ENCODE measurements around the gene CNR2. TPM values are rescaled to one million over a fixed set of nuclear protein-coding genes. Genes with fewer than 3 reads are reported as not detected.
A peak's percentile ranks its signal among the peaks of the same experiment; 100 is the strongest.

Gene CNR2
- total and polyA plus RNA-seq, 2 donors from 2014 or later: 0.57 TPM; not detected in 1

GRCh38 chr1:23869051-23869450, 44.1 kb downstream of the CNR2 start:
- H3K9ac ChIP-seq (ENCODE audit: low read length in 3 of 3): peak overlapping the region in 1 of 3 donors; percentile 72
- FAIRE-seq: no peak
- H3K9me3 ChIP-seq (ENCODE audit: control insufficient read depth in 2 of 3, insufficient read depth in 1 of 3, low read length in 3 of 3): no peaks in the 10 kb centered on the region
- H3K36me3 ChIP-seq (ENCODE audit: control insufficient read depth in 2 of 3, insufficient read depth in 3 of 3, low read length in 3 of 3): peaks cover 0 to 7% (median 0%) of the 10 kb centered on the region in 3 donors
- no peaks in the 10 kb centered on the region for H3K27me3 ChIP-seq (ENCODE audit: control insufficient read depth, insufficient read depth, low read length)
- H3K27ac ChIP-seq (ENCODE audit: low read depth in 2 of 2, low read length in 2 of 2): peak overlapping the region in 1 of 2 donors; percentile 66
- peaks cover 0 to 16% (median 9%) of the 10 kb centered on the region in 3 donors for H3K4me1 ChIP-seq (ENCODE audit: control insufficient read depth in 2 of 3, insufficient read depth in 2 of 3, low read depth in 1 of 3, low read length in 3 of 3)
- intact Hi-C loops (cut with DNase I): no loop called here
- TF ChIP-seq, protein P1, sequence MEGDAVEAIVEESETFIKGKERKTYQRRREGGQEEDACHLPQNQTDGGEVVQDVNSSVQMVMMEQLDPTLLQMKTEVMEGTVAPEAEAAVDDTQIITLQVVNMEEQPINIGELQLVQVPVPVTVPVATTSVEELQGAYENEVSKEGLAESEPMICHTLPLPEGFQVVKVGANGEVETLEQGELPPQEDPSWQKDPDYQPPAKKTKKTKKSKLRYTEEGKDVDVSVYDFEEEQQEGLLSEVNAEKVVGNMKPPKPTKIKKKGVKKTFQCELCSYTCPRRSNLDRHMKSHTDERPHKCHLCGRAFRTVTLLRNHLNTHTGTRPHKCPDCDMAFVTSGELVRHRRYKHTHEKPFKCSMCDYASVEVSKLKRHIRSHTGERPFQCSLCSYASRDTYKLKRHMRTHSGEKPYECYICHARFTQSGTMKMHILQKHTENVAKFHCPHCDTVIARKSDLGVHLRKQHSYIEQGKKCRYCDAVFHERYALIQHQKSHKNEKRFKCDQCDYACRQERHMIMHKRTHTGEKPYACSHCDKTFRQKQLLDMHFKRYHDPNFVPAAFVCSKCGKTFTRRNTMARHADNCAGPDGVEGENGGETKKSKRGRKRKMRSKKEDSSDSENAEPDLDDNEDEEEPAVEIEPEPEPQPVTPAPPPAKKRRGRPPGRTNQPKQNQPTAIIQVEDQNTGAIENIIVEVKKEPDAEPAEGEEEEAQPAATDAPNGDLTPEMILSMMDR (IDR thresholded peaks at IDR 0.05; ENCODE audit: borderline replicate concordance, extremely low read depth, insufficient read depth): no peak
- H3K4me3 ChIP-seq (ENCODE audit: low read length in 3 of 3): peak overlapping the region in 2 of 3 donors; percentile 43 to 86
- no peak for DNase-seq

GRCh38 chr1:23868557-23869016, 44.6 kb downstream of the CNR2 start:
- intact Hi-C loops (cut with DNase I): no loop called here

DNA sequence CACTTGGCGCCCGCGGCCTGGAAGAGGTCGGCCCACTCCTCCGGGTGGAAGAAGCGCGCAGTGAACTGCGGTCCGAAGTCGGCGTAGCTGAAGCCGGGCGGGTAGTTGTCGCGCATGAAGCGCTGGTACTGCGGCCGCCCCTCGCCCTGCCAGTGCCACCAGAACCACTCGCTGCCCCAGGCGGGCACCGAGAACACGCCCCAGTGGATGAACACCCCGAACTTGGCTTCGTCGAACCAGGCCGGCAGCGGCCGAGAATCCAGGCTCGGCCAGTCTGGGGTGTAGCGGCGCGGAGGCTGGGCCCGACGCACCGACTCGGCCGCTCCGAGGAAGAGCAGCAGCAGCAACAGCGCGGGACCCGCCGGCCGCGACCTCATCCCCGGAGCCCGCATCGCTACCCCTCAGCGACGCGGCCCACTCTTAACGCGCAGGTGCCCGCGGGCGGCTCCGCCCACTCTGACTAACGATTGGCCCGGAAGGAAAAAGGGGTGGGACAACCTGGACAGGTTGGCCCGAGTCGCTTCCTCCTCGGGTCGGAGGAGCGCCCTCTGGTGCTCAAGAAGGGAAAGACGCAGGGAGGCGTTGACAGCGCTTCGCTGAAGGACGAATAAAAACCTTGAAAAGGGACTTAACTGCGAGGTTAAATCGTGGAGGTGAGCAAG, 45.1 kb downstream of the CNR2 start, which contains the start of gene FUCA1:
FUCA1 (minus strand) TSS at position 396 of the 662 bp plus-strand sequence; CDS start at position 392, 4 bp downstream.
- Histone ChIP-seq H3K27ac (ENCODE audit: low read depth in 2 of 2, low read length in 2 of 2) (peak within 1 kb of the TSS; percentile 66 to 69), H3K9me3 (ENCODE audit: control insufficient read depth in 2 of 3, insufficient read depth in 1 of 3, low read length in 3 of 3) (no peaks in the 10 kb centered on the region), H3K36me3 (ENCODE audit: control insufficient read depth in 2 of 3, insufficient read depth in 3 of 3, low read length in 3 of 3) (peaks cover 0 to 8% (median under 1%) of the 10 kb centered on the region in 3 donors), H3K4me3 (ENCODE audit: low read length in 3 of 3) (peak within 1 kb of the TSS; percentile 53 to 86 (median 84)), H3K9ac (ENCODE audit: low read length in 3 of 3) (peak within 1 kb of the TSS; percentile 41 to 80 (median 72)), H3K27me3 (ENCODE audit: control insufficient read depth, insufficient read depth, low read length) (no peaks in the 10 kb centered on the region), H3K4me1 (ENCODE audit: control insufficient read depth in 2 of 3, insufficient read depth in 2 of 3, low read depth in 1 of 3, low read length in 3 of 3) (peaks cover 0 to 16% (median 9%) of the 10 kb centered on the region in 3 donors)
- FAIRE-seq: peak; percentile 89
- peak; percentile 96 to 98 (median 97) for DNase-seq
- intact Hi-C loops (cut with DNase I): no loop called here
- TF ChIP-seq, protein P1 (IDR thresholded peaks at IDR 0.05; ENCODE audit: borderline replicate concordance, extremely low read depth, insufficient read depth): peak; percentile 89

More at GRCh38 chr1:23868557-23869016, 44.6 kb downstream of the CNR2 start:
- no peak for FAIRE-seq
- Histone ChIP-seq H3K27ac (ENCODE audit: low read depth in 2 of 2, low read length in 2 of 2) (peak overlapping the region; percentile 66 to 69), H3K9ac (ENCODE audit: low read length in 3 of 3) (peak overlapping the region; percentile 41 to 75 (median 72)), H3K27me3 (ENCODE audit: control insufficient read depth, insufficient read depth, low read length) (no peaks in the 10 kb centered on the region), H3K36me3 (ENCODE audit: control insufficient read depth in 2 of 3, insufficient read depth in 3 of 3, low read length in 3 of 3) (peaks cover 0 to 7% (median 0%) of the 10 kb centered on the region in 3 donors), H3K4me1 (ENCODE audit: control insufficient read depth in 2 of 3, insufficient read depth in 2 of 3, low read depth in 1 of 3, low read length in 3 of 3) (peaks cover 0 to 16% (median 9%) of the 10 kb centered on the region in 3 donors), H3K9me3 (ENCODE audit: control insufficient read depth in 2 of 3, insufficient read depth in 1 of 3, low read length in 3 of 3) (no peaks in the 10 kb centered on the region), H3K4me3 (ENCODE audit: low read length in 3 of 3) (peak overlapping the region; percentile 43 to 86 (median 49))
- peak in 1 of 5 donors; percentile 69 for DNase-seq
- TF ChIP-seq, protein P1 (IDR thresholded peaks at IDR 0.05; ENCODE audit: borderline replicate concordance, extremely low read depth, insufficient read depth): no peak

Data from kidney (tissue), 14 donors.